KMS-11 (cell line): ENCODE data around the gene GSTP1.

ENCODE experiments used
- H2AFZ ChIP-seq: fragments of 200-600 bp; sonication (generic); 2 replicates; pipeline ENCODE4 v1.6.1; 2016; ENCODE audit warnings: antibody characterized with exemption, mixed run types, low read depth
- H3K27ac ChIP-seq: fragments of 200-600 bp; sonication (generic); 2 replicates; pipeline ENCODE4 v1.6.1; 2016; ENCODE audit warnings: mild to moderate bottlenecking, mixed run types
- H3K27me3 ChIP-seq: fragments of 200-600 bp; sonication (generic); 2 replicates; pipeline ENCODE4 v1.6.1; 2017; ENCODE audit warnings: mild to moderate bottlenecking, low read depth, mixed run types, moderate library complexity; ENCODE audit not compliant: insufficient read depth
- H3K36me3 ChIP-seq: fragments of 200-600 bp; sonication (generic); 2 replicates; pipeline ENCODE4 v1.6.1; 2017; ENCODE audit warnings: mild to moderate bottlenecking, mixed run types; ENCODE audit not compliant: insufficient read depth
- H3K4me1 ChIP-seq: fragments of 200-600 bp; sonication (generic); 2 replicates; pipeline ENCODE4 v1.6.1; 2016; ENCODE audit warnings: mild to moderate bottlenecking, low read depth, mixed run types; ENCODE audit not compliant: poor library complexity, severe bottlenecking
- H3K4me2 ChIP-seq: fragments of 200-600 bp; sonication (generic); 2 replicates; pipeline ENCODE4 v1.7.0; 2016; ENCODE audit warnings: mild to moderate bottlenecking, mixed run types
- H3K4me3 ChIP-seq: fragments of 200-600 bp; sonication (generic); IDR thresholded peaks from 2 replicates; pipeline ENCODE4 v1.6.1; 2017; ENCODE audit warnings: low read depth, low read length, mixed read lengths; ENCODE audit not compliant: insufficient read depth
- H3K79me2 ChIP-seq: fragments of 200-600 bp; sonication (generic); 2 replicates; pipeline ENCODE4 v1.6.1; 2016; ENCODE audit warnings: low read depth, mixed run types; ENCODE audit not compliant: insufficient read depth
- H3K9ac ChIP-seq: fragments of 200-600 bp; sonication (generic); 2 replicates; pipeline ENCODE4 v1.6.1; 2016; ENCODE audit warnings: mild to moderate bottlenecking, mixed run types
- H4K20me1 ChIP-seq: fragments of 200-600 bp; sonication (generic); 2 replicates; pipeline ENCODE4 v1.6.1; 2016; ENCODE audit warnings: mild to moderate bottlenecking, mixed run types; ENCODE audit not compliant: insufficient read depth
- TF ChIP-seq, protein P1 (sequence below): fragments of 200-600 bp; sonication (generic); conservative IDR thresholded peaks from 2 replicates; pipeline ENCODE4 v1.6.1; 2017; ENCODE audit warnings: low read depth, mild to moderate bottlenecking, antibody characterized with exemption, low read length, moderate library complexity, mixed read lengths

GSTP1 gene

GRCh38 chr11:67627441-67627811, 43.8 kb downstream of the GSTP1 start:
- TF ChIP-seq, protein P1, sequence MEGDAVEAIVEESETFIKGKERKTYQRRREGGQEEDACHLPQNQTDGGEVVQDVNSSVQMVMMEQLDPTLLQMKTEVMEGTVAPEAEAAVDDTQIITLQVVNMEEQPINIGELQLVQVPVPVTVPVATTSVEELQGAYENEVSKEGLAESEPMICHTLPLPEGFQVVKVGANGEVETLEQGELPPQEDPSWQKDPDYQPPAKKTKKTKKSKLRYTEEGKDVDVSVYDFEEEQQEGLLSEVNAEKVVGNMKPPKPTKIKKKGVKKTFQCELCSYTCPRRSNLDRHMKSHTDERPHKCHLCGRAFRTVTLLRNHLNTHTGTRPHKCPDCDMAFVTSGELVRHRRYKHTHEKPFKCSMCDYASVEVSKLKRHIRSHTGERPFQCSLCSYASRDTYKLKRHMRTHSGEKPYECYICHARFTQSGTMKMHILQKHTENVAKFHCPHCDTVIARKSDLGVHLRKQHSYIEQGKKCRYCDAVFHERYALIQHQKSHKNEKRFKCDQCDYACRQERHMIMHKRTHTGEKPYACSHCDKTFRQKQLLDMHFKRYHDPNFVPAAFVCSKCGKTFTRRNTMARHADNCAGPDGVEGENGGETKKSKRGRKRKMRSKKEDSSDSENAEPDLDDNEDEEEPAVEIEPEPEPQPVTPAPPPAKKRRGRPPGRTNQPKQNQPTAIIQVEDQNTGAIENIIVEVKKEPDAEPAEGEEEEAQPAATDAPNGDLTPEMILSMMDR: no peak
- Histone ChIP-seq H2AFZ (no peak overlapping the region), H3K36me3 (no peaks in the 10 kb centered on the region), H3K79me2 (no peaks in the 10 kb centered on the region), H3K27me3 (no peaks in the 10 kb centered on the region), H3K4me1 (peaks cover 16% of the 10 kb centered on the region), H3K4me2 (no peak overlapping the region), H3K4me3 (no peak overlapping the region), H3K9ac (no peak overlapping the region), H4K20me1 (no peaks in the 10 kb centered on the region), H3K27ac (no peak overlapping the region)

DNA sequence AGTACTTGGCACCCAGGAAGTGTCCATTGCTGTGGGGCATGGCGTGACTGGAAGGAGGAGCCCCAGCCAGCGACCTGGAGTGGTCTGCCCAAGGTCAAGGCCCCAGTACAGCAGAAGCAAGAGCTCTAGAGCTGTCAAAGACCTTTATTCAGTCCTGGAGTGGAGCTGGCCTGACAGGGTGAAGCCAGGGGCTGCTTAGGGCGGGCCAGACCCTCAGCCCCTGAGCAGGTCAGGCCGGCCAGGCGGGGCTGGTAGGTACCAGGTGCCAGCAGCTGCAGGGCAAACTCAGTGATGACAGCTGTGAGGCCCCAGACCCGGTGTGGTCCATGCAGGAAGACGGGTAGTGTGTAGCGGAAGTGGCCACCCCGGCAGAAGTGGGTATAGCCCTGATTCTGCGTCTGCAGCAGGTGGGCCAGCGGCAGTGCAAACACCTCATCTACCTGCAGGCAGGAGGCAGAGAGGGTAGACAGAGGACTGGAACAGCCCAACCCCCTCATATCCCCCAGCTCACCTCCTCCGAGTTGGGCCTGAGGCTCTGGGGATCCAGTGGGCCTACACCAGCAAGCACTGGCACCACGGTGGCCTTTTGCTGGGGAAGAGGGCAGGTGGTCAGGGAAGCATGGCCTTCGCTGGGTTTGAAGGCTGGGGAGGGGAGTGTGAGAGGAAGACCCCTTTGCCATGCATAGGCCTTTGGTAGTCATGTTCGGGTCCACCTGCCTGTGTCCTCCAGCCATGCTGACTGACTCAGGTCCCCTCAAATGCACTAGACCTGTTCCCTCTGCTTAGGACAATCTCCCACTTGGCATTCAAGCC, 44.4 kb downstream of the GSTP1 start:
- no peaks in the 10 kb centered on the region for H4K20me1 ChIP-seq
- TF ChIP-seq, protein P1: no peak
- no peaks in the 10 kb centered on the region for H3K79me2 ChIP-seq
- peak overlapping the region; percentile 76; the same call in 1 of the 2 replicates for H3K4me2 ChIP-seq
- H2AFZ ChIP-seq: no peak overlapping the region
- H3K27me3 ChIP-seq: no peaks in the 10 kb centered on the region
- H3K9ac ChIP-seq: peak overlapping the region; percentile 95; the same call in 1 of the 2 replicates
- H3K4me1 ChIP-seq: peaks cover 16% of the 10 kb centered on the region
- H3K36me3 ChIP-seq: no peaks in the 10 kb centered on the region
- H3K4me3 ChIP-seq: no peak overlapping the region
- no peak overlapping the region for H3K27ac ChIP-seq

GRCh38 chr11:67628710-67629385, 45.2 kb downstream of the GSTP1 start:
- TF ChIP-seq, protein P1: peak; percentile 84
- H3K4me3 ChIP-seq: no peak overlapping the region
- H3K27ac ChIP-seq: peak overlapping the region; percentile 96
- H3K4me1 ChIP-seq: peaks cover 16% of the 10 kb centered on the region
- peak overlapping the region; percentile 76 for H3K4me2 ChIP-seq
- H3K79me2 ChIP-seq: no peaks in the 10 kb centered on the region
- H3K36me3 ChIP-seq: no peaks in the 10 kb centered on the region
- no peaks in the 10 kb centered on the region for H4K20me1 ChIP-seq
- peak overlapping the region; percentile 95; the same call in 1 of the 2 replicates for H3K9ac ChIP-seq
- 0 out of 2 replicates have a peak overlapping the region, but pooled peaks have one; percentile 85 for H2AFZ ChIP-seq
- H3K27me3 ChIP-seq: no peaks in the 10 kb centered on the region

- peak within 1 kb of the TSS; percentile 95 for H3K9ac ChIP-seq
- H4K20me1 ChIP-seq: no peaks in the 10 kb centered on the region
- peak within 1 kb of the TSS; percentile 92 for H2AFZ ChIP-seq
- peak within 1 kb of the TSS; percentile 99 for H3K4me2 ChIP-seq
- peak within 1 kb of the TSS; percentile 96 for H3K27ac ChIP-seq
- no peak within 1 kb of the TSS for H3K4me3 ChIP-seq
- no peaks in the 10 kb centered on the region for H3K36me3 ChIP-seq
- H3K79me2 ChIP-seq: no peaks in the 10 kb centered on the region
- no peaks in the 10 kb centered on the region for H3K27me3 ChIP-seq
- H3K4me1 ChIP-seq: peaks cover 16% of the 10 kb centered on the region
- TF ChIP-seq, protein P1: peak; percentile 45; the same call in 1 of the 2 replicates
Measured at GRCh38 chr11:67629386-67630227, 46.0 kb downstream of the GSTP1 start, which contains the start of gene NUDT8. Gene NUDT8, minus strand, starts transcription at chr11:67629937. Its CDS starts 26 bp downstream, at chr11:67629911.
